K562 (cell line): Measurements from ENCODE around the gene SKIC8. TPM values are rescaled to one million over a fixed set of nuclear protein-coding genes. Genes with fewer than 3 reads are reported as not detected.

Experiments used
- ATAC-seq: fragments of 200-7000 bp; cut with Tn5 transposase; 3 replicates; pipeline ENCODE4 v1.9.1; 2020; ENCODE audit warnings: moderate library complexity
- BruUV-seq: library from RNA; stranded (reverse); fragments of 400-500 nt; replicated peaks from 2 replicates; lab custom pipeline; 2021; lab: Mats Ljungman, UMichigan
- CTCF ChIA-PET: fragments of 300-600 bp; formaldehyde crosslinking; extraction: SDS; loops from one replicate; lab custom pipeline; 2021; ENCODE audit warnings: low intra/inter-chr PET ratio; lab: Yijun Ruan, JAX
- POLR2A ChIA-PET: fragments of 300-600, 350-650 bp; sonication (Branson Sonifier 250); formaldehyde crosslinking; extraction: SDS; loops from one replicate; lab custom pipeline; 2021; ENCODE audit warnings: antibody characterized with exemption, inconsistent platforms; lab: Yijun Ruan, JAX
- DNase-seq, 4 experiments: peaks; one replicate each; pipeline versions ENCODE4 v3.0.0 to v3.0.0-alpha.2; 2011 to 2018; ENCODE audit warnings: low spot score in 3 of 4, mixed read lengths in 3 of 4; ENCODE audit errors: extremely low read depth in 1 of 4
- FAIRE-seq: peaks from 2 replicates; lab custom pipeline; 2011; peaks lifted over from hg19 to GRCh38; lab: Jason Lieb, UNC
- H2AFZ ChIP-seq: 2 replicates; pipeline ENCODE4 v1.6.0; 2011; ENCODE audit warnings: low read depth, low read length, control low read depth, inconsistent platforms
- H3K27ac ChIP-seq: fragments of 200-600 bp; 3 replicates; pipeline ENCODE4 v1.8.0; 2011; ENCODE audit warnings: low read depth, mild to moderate bottlenecking, control low read depth, inconsistent platforms, low read length, moderate library complexity, mixed read lengths; ENCODE audit errors: extremely low read depth
- H3K27me3 ChIP-seq, 2 experiments: fragments of 300-600 bp in 1 of 2; 2 replicates in 1 of 2; 3 replicates in 1 of 2; pipeline versions ENCODE4 v1.6.0 to v1.8.0; 2011; ENCODE audit warnings: inconsistent platforms in 2 of 2, low read length in 2 of 2, mild to moderate bottlenecking in 1 of 2, mixed read lengths in 1 of 2, moderate library complexity in 1 of 2; ENCODE audit not compliant: control insufficient read depth in 2 of 2, insufficient read depth in 2 of 2
- H3K36me3 ChIP-seq: fragments of 300-600 bp; 3 replicates; pipeline ENCODE4 v1.8.0; 2011; ENCODE audit warnings: mild to moderate bottlenecking, low read length, inconsistent platforms; ENCODE audit not compliant: control insufficient read depth, insufficient read depth
- H3K4me1 ChIP-seq, 2 experiments: fragments of 200-600 bp in 1 of 2; replicated peaks in 1 of 2; 2 replicates in 1 of 2; 3 replicates in 1 of 2; pipeline versions ENCODE4 v1.5.1 to v1.8.0; 2011; ENCODE audit warnings: inconsistent platforms in 2 of 2, low read length in 2 of 2, mild to moderate bottlenecking in 1 of 2, mixed read lengths in 1 of 2, moderate library complexity in 1 of 2; ENCODE audit not compliant: control insufficient read depth in 2 of 2, insufficient read depth in 2 of 2
- H3K4me2 ChIP-seq: 2 replicates; pipeline ENCODE4 v1.6.1; 2011; ENCODE audit warnings: low read length, control low read depth, inconsistent platforms, mixed read lengths; ENCODE audit not compliant: insufficient read depth
- H3K4me3 ChIP-seq: fragments of 200-600 bp; sonication (generic), shearing (Covaris generic); 2 replicates; pipeline ENCODE4 v1.5.1; 2016; ENCODE audit warnings: control low read depth, inconsistent platforms
- H3K79me2 ChIP-seq: fragments of 200-600 bp; 3 replicates; pipeline ENCODE4 v1.8.0; 2011; ENCODE audit warnings: low read length, inconsistent platforms; ENCODE audit not compliant: control insufficient read depth, insufficient read depth
- H3K9ac ChIP-seq, 2 experiments: 2 replicates each; pipeline versions ENCODE4 v1.6.0 to v1.6.1; 2011; ENCODE audit warnings: low read depth in 2 of 2, low read length in 2 of 2, control low read depth in 1 of 2, inconsistent platforms in 1 of 2, mild to moderate bottlenecking in 1 of 2, mixed read lengths in 1 of 2; ENCODE audit not compliant: insufficient read depth in 1 of 2
- H3K9me1 ChIP-seq: one replicate; pipeline ENCODE4 v1.6.0; 2011; ENCODE audit warnings: inconsistent platforms, mild to moderate bottlenecking, low read length, moderate library complexity; ENCODE audit not compliant: control insufficient read depth, insufficient read depth
- H3K9me3 ChIP-seq: replicated peaks from 2 replicates; pipeline ENCODE4 v1.5.1; 2011; ENCODE audit warnings: low read depth, low read length, inconsistent platforms; ENCODE audit not compliant: control insufficient read depth, insufficient read depth
- H4K20me1 ChIP-seq: replicated peaks from 2 replicates; pipeline ENCODE4 v1.6.1; 2011; ENCODE audit warnings: low read length, inconsistent platforms, mixed read lengths; ENCODE audit not compliant: control insufficient read depth, insufficient read depth
- IRF2 ChIP-seq: sonication (generic); formaldehyde crosslinking; IDR thresholded peaks from 2 replicates; pipeline ENCODE4 v1.8.1; 2022; ENCODE audit warnings: mild to moderate bottlenecking, missing genetic modification reagents
- MGA ChIP-seq: fragments of 450-650 bp; IDR thresholded peaks from 2 replicates; pipeline ENCODE4 v1.6.1; 2016; ENCODE audit warnings: mild to moderate bottlenecking, moderate library complexity
- MTA2 ChIP-seq: fragments of 450-650 bp; IDR thresholded peaks from 2 replicates; pipeline ENCODE4 v1.6.1; 2016; ENCODE audit warnings: low read depth
- PHF8 ChIP-seq: fragments of 200-600 bp; sonication (generic); IDR thresholded peaks from 2 replicates; pipeline ENCODE4 v1.6.1; 2012; ENCODE audit warnings: mixed run types, mild to moderate bottlenecking, inconsistent platforms, low read length, moderate library complexity, borderline replicate concordance
- POLR2AphosphoS2 ChIP-seq: IDR thresholded peaks from 2 replicates; pipeline ENCODE4 v1.6.1; 2012; ENCODE audit warnings: low read length, improper control_type of control experiment
- TAL1 ChIP-seq: fragments of 450-650 bp; IDR thresholded peaks from 2 replicates; pipeline ENCODE4 v1.6.1; 2016; ENCODE audit warnings: mild to moderate bottlenecking
- ZFP30 ChIP-seq: fragments of 250-450 bp; sonication (Bioruptor Pico); IDR thresholded peaks from 2 replicates; pipeline ENCODE4 v1.8.0; 2022; ENCODE audit warnings: moderate library complexity, mild to moderate bottlenecking, inconsistent platforms, borderline replicate concordance
- ZNF197 ChIP-seq: fragments of 200-800 bp; sonication (Bioruptor generic); IDR thresholded peaks from 2 replicates; pipeline ENCODE4 v1.6.1; 2016; ENCODE audit warnings: low read depth, missing genetic modification characterization, missing compliant biosample characterization
- ZNF212 ChIP-seq: fragments of 450-650 bp; formaldehyde crosslinking; IDR thresholded peaks from 2 replicates; pipeline ENCODE4 v1.4.0; 2020; ENCODE audit warnings: mild to moderate bottlenecking
- ZNF696 ChIP-seq: fragments of 250-450 bp; sonication (Bioruptor Pico); conservative IDR thresholded peaks from 2 replicates; pipeline ENCODE4 v1.4.0; 2020; ENCODE audit warnings: mild to moderate bottlenecking, moderate library complexity
- WGBS: fragments of 100-300 bp; shearing (Covaris generic); methylation state at CpG from one replicate; pipeline ENCODE4 v1.1.6; 2016; ENCODE audit warnings: low coverage, mixed read lengths; ENCODE audit not compliant: insufficient coverage; ENCODE audit errors: missing lambda C conversion rate; 5-methylcytosine and 5-hydroxymethylcytosine counted together
- in situ Hi-C: fragments of 300-500 bp; cut with MboI; formaldehyde crosslinking; loops from 4 replicates; pipeline ENCODE4 v1.15.0; 2018; ENCODE audit warnings: inconsistent platforms, mixed read lengths
- intact Hi-C: fragments of 100-400 bp; cut with micrococcal nuclease; formaldehyde crosslinking; loops from 2 replicates; pipeline ENCODE4 v1.14.2; 2022
- polyA plus RNA-seq, 8 experiments: library from polyadenylated mRNA; depleted of rRNA in 4 of 8; stranded (reverse) in 5 of 8; unstranded in 3 of 8; fragments of >200 nt; fragmentation: Nextera tagmentation in 2 of 8; fragmentation: Illumina TruSeq in 1 of 8; extraction: Ambion mirVana in 2 of 8; extraction: Trizol in 1 of 8; gene quantifications; 2 replicates each; pipeline versions ENCODE4 v1.2.1 to v1.2.3, GENCODE V29; 2011 to 2014; ENCODE audit warnings: inconsistent platforms in 1 of 8, missing spikeins in 1 of 8
- total RNA-seq, 7 experiments: library from RNA; depleted of rRNA in 6 of 7; stranded (reverse); fragments of >200 nt in 6 of 7; fragmentation: Illumina TruSeq in 2 of 7; extraction: Trizol in 2 of 7; gene quantifications; 2 replicates each; pipeline versions ENCODE4 v1.2.1 to v1.2.3, GENCODE V29; 2011 to 2021; ENCODE audit warnings: low replicate concordance in 1 of 7
- TF ChIP-seq, protein P1 (sequence below): IDR thresholded peaks from 2 replicates; pipeline ENCODE4 v1.6.1; 2016; ENCODE audit warnings: missing genetic modification characterization, missing compliant biosample characterization

Gene SKIC8
- total and polyA plus RNA-seq, 9 of the 15 experiments (the other 6 are each of a cell fraction or from before 2014, with no cell fraction given): 79.5 to 389 (median 146) TPM

DNA sequence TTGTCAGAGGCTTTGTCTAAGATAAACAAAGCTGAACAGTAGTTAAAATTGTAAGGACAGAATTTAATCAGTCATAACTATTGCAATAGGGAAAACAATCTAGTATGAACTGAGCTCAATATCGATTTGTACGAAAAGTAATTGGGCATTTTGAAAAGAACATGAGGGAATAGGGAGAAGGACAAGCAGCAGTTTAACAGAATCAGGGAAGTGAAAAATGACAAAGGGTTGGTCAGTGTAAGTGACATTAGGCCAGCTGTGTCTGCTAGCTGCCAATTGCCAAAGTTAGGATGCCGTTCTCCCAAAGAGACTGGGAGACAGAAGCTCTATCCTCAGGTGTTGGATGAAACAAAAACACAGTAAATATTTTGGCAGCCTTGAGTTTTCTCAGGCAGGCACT is 38.3 kb downstream of the SKIC8 start:
- Histone ChIP-seq H3K9ac (no peak overlapping the region), H3K4me3 (no peak overlapping the region), H3K9me1 (no peaks in the 10 kb centered on the region), H3K79me2 (no peaks in the 10 kb centered on the region), H3K4me2 (no peak overlapping the region), H3K9me3 (no peaks in the 10 kb centered on the region), H3K36me3 (no peaks in the 10 kb centered on the region), H2AFZ (peak overlapping the region; percentile 84; the same call in 1 of the 2 replicates), H4K20me1 (no peaks in the 10 kb centered on the region), H3K4me1 (peaks cover 15 to 16% of the 10 kb centered on the region in 2 experiments; a peak in 4 of 5 replicates), H3K27ac (no peak overlapping the region), H3K27me3 (no peaks in the 10 kb centered on the region)
- POLR2A ChIA-PET: interaction anchor here (0.8 kb wide), 1 partner anchor 11 kb away, joined by 4 read pairs; no protein-coding TSS in a partner anchor
- FAIRE-seq (peak; percentile 6), DNase-seq (no peak), ATAC-seq (no peak)
- in situ Hi-C loops (no loop called here), intact Hi-C loops (no loop called here)
- BruUV-seq: no TSS peak
- 63% methylated on average over 3 of the region's 3 CpGs for WGBS
- CTCF ChIA-PET: no interaction called here
- no peak for TF ChIP-seq POLR2AphosphoS2
- no peak for TF ChIP-seq ZNF696 (CRISPR knock-in tag)
- TF ChIP-seq ZNF197 (CRISPR knock-in tag): no peak
- no peak for TF ChIP-seq TAL1
- no peak for TF ChIP-seq MGA
- no peak for TF ChIP-seq IRF2 (CRISPR knock-in tag)
- no peak for TF ChIP-seq ZNF212 (CRISPR knock-in tag)
- no peak for TF ChIP-seq PHF8
- TF ChIP-seq MTA2: no peak
- TF ChIP-seq ZFP30 (CRISPR knock-in tag): no peak
- TF ChIP-seq, protein P1, sequence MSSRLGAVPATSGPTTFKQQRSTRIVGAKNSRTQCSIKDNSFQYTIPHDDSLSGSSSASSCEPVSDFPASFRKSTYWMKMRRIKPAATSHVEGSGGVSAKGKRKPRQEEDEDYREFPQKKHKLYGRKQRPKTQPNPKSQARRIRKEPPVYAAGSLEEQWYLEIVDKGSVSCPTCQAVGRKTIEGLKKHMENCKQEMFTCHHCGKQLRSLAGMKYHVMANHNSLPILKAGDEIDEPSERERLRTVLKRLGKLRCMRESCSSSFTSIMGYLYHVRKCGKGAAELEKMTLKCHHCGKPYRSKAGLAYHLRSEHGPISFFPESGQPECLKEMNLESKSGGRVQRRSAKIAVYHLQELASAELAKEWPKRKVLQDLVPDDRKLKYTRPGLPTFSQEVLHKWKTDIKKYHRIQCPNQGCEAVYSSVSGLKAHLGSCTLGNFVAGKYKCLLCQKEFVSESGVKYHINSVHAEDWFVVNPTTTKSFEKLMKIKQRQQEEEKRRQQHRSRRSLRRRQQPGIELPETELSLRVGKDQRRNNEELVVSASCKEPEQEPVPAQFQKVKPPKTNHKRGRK (tag): no peak
